ENCODE data around the gene IFNG. TPM values are rescaled to one million over a fixed set of nuclear protein-coding genes. Genes with fewer than 3 reads are reported as not detected.

Gene IFNG
- total and polyA plus RNA-seq, 8 donors: 0.38 TPM; not detected in 7

- Histone ChIP-seq H3K27ac (no peak overlapping the region), H3K4me1 (no peaks in the 10 kb centered on the region), H3K27me3 (no peaks in the 10 kb centered on the region), H3K9me3 (no peaks in the 10 kb centered on the region), H3K4me3 (no peak overlapping the region), H3K36me3 (no peaks in the 10 kb centered on the region)
- WGBS, 2 donors: 61 to 75% methylated on average over 3 of the region's 3 CpGs
- DNase-seq (no peak), ATAC-seq (no peak), FAIRE-seq (no peak)
- intact Hi-C loops (cut with DNase I): no loop called here
- TF ChIP-seq, protein P1, sequence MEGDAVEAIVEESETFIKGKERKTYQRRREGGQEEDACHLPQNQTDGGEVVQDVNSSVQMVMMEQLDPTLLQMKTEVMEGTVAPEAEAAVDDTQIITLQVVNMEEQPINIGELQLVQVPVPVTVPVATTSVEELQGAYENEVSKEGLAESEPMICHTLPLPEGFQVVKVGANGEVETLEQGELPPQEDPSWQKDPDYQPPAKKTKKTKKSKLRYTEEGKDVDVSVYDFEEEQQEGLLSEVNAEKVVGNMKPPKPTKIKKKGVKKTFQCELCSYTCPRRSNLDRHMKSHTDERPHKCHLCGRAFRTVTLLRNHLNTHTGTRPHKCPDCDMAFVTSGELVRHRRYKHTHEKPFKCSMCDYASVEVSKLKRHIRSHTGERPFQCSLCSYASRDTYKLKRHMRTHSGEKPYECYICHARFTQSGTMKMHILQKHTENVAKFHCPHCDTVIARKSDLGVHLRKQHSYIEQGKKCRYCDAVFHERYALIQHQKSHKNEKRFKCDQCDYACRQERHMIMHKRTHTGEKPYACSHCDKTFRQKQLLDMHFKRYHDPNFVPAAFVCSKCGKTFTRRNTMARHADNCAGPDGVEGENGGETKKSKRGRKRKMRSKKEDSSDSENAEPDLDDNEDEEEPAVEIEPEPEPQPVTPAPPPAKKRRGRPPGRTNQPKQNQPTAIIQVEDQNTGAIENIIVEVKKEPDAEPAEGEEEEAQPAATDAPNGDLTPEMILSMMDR (IDR thresholded peaks at IDR 0.05): no peak
Measured at GRCh38 chr12:68185598-68185997, 26.1 kb upstream of the IFNG start.

DNA sequence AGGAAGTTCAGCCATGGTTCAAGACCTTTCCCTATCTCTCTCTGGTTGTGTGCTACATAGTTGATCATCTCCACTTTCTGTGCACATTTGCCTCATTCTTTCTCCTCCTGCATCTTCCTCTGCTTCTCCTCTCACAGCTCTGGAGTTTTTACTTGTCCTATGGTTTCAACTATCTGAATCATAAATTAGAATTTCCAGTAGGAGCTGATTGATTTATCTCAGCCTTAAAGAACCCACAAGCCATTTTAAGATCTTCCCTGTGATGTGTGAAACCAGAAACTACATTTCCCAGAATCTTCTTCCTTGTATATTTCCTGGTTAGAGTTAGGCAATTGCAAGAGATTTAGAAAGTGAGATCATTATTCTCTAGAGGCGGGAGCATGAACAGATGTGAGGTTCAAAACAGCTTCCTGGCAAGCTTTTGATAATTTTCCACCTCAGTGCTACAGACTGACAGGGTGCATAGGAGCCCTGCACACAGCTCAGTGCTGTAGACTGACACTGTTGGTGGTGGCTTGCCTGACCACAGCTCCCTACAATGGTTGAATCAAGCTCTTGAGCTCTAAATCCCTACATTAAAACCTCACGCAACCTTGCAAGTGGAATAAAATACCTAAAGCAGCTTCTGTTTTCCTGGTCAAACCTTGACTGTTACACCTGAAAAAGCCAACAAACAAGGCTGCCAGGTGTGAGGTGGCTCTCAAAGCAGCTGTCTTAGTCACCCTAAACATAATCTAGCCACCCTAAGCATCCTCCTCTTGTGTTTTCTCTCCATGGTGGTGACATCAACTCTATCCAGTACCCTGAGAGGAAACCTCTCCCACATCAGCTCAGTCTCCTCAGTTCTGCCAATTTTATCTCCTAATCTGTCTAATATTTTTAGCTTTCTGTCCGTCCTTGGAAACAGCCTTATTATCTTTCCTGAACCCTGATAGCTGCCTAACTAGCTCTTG is 21.5 kb upstream of the IFNG start:
- DNase-seq (no peak), ATAC-seq (peak; percentile 65 to 92 (median 74)), FAIRE-seq (no peak)
- H3K27me3 ChIP-seq: no peaks in the 10 kb centered on the region
- no peak overlapping the region for H3K27ac ChIP-seq
- intact Hi-C loops (cut with DNase I): no loop called here
- H3K4me3 ChIP-seq: no peak overlapping the region
- H3K36me3 ChIP-seq: no peaks in the 10 kb centered on the region
- H3K4me1 ChIP-seq: no peaks in the 10 kb centered on the region
- H3K9me3 ChIP-seq: no peaks in the 10 kb centered on the region
- 38 to 41% methylated on average over 3 of the region's 3 CpGs for WGBS, 2 donors
- TF ChIP-seq, protein P1 (IDR thresholded peaks at IDR 0.05): no peak

DNA sequence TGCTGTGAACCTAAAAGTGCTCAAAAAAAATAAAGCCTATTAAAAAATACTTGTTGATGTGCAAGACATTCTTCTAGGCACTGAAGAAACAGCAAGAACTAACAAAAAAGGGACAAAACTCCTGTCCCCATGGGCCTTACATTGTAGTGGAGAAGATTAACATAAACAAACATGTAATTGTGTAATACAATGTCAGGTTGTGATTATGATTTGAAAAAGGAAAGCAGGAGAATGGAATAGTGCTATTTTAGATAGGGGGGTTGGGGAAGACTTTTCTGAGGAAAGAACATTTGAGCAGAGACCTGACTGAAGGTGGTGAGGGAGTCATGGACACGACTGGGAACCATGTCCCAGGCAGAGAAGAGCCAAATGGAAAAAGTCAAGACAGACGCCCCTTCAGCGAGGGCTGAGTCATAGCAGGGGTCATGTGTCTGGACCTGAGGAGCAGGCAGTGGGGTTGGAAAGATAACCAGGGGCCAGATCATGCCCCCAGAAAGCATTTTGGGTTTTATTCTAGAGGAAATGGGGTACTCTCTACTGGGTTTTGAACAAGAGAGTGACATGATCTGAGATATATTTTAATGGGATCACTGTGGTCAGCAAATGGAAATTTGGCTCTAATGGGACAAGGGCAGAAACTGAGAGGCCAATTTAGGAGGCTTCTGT is 19.4 kb upstream of the IFNG start:
- Histone ChIP-seq H3K27me3 (no peaks in the 10 kb centered on the region), H3K36me3 (no peaks in the 10 kb centered on the region), H3K27ac (no peak overlapping the region), H3K4me3 (no peak overlapping the region), H3K4me1 (no peaks in the 10 kb centered on the region), H3K9me3 (no peaks in the 10 kb centered on the region)
- FAIRE-seq: no peak
- TF ChIP-seq, protein P1 (IDR thresholded peaks at IDR 0.05): no peak
- 74 to 86% methylated on average over 3 of the region's 3 CpGs for WGBS, 2 donors
- intact Hi-C loops (cut with DNase I): no loop called here
- no peak for DNase-seq
- no peak for ATAC-seq

DNA sequence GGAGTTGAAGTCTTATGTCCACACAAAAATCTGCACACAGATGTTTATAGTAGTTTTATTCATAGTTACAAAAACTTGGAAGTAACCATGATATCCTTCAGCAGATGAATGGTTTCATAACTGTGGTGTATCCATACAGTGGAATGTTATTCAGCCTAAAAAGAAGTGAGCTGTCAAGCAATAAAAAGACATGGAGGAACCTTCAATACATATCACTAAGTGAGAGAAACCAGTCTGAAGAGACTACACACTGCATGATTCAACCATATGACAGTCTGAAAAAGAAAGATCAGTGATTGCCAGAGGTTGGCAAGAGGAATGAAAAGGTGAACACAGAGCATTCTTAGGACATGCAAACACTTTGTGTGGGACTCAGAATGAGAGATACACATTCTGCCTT is 18.6 kb upstream of the IFNG start:
- Histone ChIP-seq H3K4me3 (no peak overlapping the region), H3K9me3 (no peaks in the 10 kb centered on the region), H3K27me3 (no peaks in the 10 kb centered on the region), H3K36me3 (no peaks in the 10 kb centered on the region), H3K4me1 (no peaks in the 10 kb centered on the region), H3K27ac (no peak overlapping the region)
- no peak for FAIRE-seq
- no peak for ATAC-seq
- DNase-seq: no peak
- TF ChIP-seq, protein P1 (IDR thresholded peaks at IDR 0.05): no peak
- intact Hi-C loops (cut with DNase I): no loop called here

DNA sequence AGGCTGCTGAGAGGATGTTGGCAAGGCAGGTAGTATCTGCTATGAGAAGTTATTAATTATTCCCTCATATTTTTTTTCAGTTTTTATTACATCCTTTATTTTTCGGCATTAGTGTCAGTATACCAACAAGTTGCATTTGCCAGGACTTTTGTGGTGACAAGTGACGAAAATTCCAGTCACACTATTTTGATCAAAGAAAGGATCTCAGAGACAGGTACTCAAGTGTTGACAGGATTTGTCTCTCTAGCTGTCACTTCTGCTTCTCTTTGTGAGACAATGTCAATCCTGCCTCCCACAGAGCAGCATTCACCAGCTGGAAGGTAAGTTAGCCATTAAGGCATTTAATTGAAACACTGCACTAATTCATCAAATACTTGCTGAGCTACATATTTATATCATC is 18.0 kb upstream of the IFNG start:
- TF ChIP-seq, protein P1 (IDR thresholded peaks at IDR 0.05): no peak
- Histone ChIP-seq H3K36me3 (no peaks in the 10 kb centered on the region), H3K4me3 (no peak overlapping the region), H3K4me1 (no peaks in the 10 kb centered on the region), H3K9me3 (no peaks in the 10 kb centered on the region), H3K27ac (no peak overlapping the region), H3K27me3 (no peaks in the 10 kb centered on the region)
- DNase-seq (no peak), FAIRE-seq (no peak), ATAC-seq (no peak)
- intact Hi-C loops (cut with DNase I): no loop called here
- 86 to 95% methylated on average over 2 of the region's 2 CpGs for WGBS, 2 donors

Data from pancreas (tissue), 10 donors.